PFSK-1 (cell line): Measurements from ENCODE around the gene MDGA2.

Source experiments
- FOXP2 ChIP-seq: optimal IDR thresholded peaks from 2 replicates; pipeline ENCODE3; 2011; ENCODE audit warnings: borderline replicate concordance, control low read depth, inconsistent platforms; ENCODE audit not compliant: insufficient read depth; ENCODE audit errors: extremely low read length, extremely low read depth
- POLR2AphosphoS5 ChIP-seq: IDR thresholded peaks from 2 replicates; pipeline ENCODE4 v1.6.1; 2012; ENCODE audit warnings: low read depth, mild to moderate bottlenecking, control low read depth, low read length, moderate library complexity
- SIN3A ChIP-seq: IDR thresholded peaks from 2 replicates; pipeline ENCODE4 v1.6.1; 2012; ENCODE audit warnings: mild to moderate bottlenecking, low read length, moderate library complexity, borderline replicate concordance; ENCODE audit not compliant: insufficient read depth
- TAF1 ChIP-seq: IDR thresholded peaks from 2 replicates; pipeline ENCODE4 v1.6.1; 2012; ENCODE audit warnings: low read length, control low read depth, borderline replicate concordance; ENCODE audit not compliant: insufficient read depth
- TF ChIP-seq, protein P1 (sequence below), 2 experiments: IDR thresholded peaks; 2 replicates each; pipeline versions ENCODE4 v1.6.1 to v1.8.0; 2011 to 2012; ENCODE audit warnings: low read depth in 2 of 2, low read length in 2 of 2, control low read depth in 1 of 2, inconsistent platforms in 1 of 2, mild to moderate bottlenecking in 1 of 2, moderate library complexity in 1 of 2; ENCODE audit not compliant: insufficient read depth in 1 of 2

Gene MDGA2

DNA sequence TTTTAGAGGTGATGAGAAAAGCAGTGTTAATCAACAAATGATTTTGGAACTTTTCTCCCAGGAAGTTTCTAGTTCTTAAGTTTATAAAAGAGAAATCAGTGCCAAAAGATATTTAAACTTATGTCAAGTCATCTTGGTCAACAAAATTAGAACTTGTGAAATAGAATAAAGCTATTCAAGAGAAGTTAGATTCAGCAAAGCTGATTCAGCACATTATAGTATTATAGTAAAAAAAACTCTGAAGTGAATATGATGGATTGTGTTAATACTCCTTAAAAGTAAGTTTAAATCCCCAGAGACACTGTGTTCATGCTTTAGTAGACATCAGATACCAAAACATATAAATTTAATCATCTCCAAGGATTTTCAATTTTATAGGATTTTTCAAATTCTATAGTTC is 813.7 kb downstream of the MDGA2 start:
- TF ChIP-seq POLR2AphosphoS5 = no peak
- no peak for TF ChIP-seq SIN3A
- no peak for TF ChIP-seq FOXP2
- TF ChIP-seq, protein P1, sequence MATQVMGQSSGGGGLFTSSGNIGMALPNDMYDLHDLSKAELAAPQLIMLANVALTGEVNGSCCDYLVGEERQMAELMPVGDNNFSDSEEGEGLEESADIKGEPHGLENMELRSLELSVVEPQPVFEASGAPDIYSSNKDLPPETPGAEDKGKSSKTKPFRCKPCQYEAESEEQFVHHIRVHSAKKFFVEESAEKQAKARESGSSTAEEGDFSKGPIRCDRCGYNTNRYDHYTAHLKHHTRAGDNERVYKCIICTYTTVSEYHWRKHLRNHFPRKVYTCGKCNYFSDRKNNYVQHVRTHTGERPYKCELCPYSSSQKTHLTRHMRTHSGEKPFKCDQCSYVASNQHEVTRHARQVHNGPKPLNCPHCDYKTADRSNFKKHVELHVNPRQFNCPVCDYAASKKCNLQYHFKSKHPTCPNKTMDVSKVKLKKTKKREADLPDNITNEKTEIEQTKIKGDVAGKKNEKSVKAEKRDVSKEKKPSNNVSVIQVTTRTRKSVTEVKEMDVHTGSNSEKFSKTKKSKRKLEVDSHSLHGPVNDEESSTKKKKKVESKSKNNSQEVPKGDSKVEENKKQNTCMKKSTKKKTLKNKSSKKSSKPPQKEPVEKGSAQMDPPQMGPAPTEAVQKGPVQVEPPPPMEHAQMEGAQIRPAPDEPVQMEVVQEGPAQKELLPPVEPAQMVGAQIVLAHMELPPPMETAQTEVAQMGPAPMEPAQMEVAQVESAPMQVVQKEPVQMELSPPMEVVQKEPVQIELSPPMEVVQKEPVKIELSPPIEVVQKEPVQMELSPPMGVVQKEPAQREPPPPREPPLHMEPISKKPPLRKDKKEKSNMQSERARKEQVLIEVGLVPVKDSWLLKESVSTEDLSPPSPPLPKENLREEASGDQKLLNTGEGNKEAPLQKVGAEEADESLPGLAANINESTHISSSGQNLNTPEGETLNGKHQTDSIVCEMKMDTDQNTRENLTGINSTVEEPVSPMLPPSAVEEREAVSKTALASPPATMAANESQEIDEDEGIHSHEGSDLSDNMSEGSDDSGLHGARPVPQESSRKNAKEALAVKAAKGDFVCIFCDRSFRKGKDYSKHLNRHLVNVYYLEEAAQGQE (IDR thresholded peaks at IDR 0.05; ENCODE audit: insufficient read depth in 1 of 2, low read depth in 2 of 2, low read length in 2 of 2) = no peak
- no peak for TF ChIP-seq TAF1

- TF ChIP-seq SIN3A = no peak
- no peak for TF ChIP-seq TAF1
- TF ChIP-seq, protein P1 (IDR thresholded peaks at IDR 0.05; ENCODE audit: insufficient read depth in 1 of 2, low read depth in 2 of 2, low read length in 2 of 2) = no peak
- TF ChIP-seq POLR2AphosphoS5 = no peak
- TF ChIP-seq FOXP2 = no peak
Observed at GRCh38 chr14:46840944-46841720, 834.3 kb downstream of the MDGA2 start.

DNA sequence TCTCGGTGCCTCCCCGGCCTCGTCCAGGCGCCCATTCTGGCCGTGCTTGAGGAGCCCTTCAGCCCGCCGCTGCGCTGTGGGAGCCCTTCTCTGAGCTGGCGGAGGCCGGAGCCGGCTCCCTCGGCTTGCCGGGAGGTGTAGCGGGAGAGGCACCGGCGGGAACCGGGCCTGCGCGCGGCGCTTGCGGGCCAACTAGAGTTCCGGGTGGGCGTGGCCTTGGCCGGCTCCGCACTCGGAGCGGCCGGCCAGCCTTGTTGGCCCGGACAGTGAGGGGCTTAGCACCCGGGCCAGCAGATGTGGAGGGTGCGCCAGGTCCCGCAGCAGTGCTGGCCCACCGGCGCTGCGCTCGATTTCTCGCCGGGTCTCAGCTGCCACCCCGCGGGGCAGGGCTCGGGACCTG is 855.1 kb downstream of the MDGA2 start:
- TF ChIP-seq POLR2AphosphoS5 = no peak
- TF ChIP-seq, protein P1 (IDR thresholded peaks at IDR 0.05; ENCODE audit: insufficient read depth in 1 of 2, low read depth in 2 of 2, low read length in 2 of 2) = no peak
- TF ChIP-seq SIN3A = no peak
- TF ChIP-seq TAF1 = no peak
- no peak for TF ChIP-seq FOXP2

- TF ChIP-seq POLR2AphosphoS5 (no peak), TAF1 (no peak), SIN3A (no peak), FOXP2 (no peak)
- TF ChIP-seq, protein P1 (IDR thresholded peaks at IDR 0.05; ENCODE audit: insufficient read depth in 1 of 2, low read depth in 2 of 2, low read length in 2 of 2) = no peak
Observed at GRCh38 chr14:46819117-46819516, 856.3 kb downstream of the MDGA2 start.

GRCh38 chr14:46818147-46818546 is 857.3 kb downstream of the MDGA2 start:
- TF ChIP-seq, protein P1 (IDR thresholded peaks at IDR 0.05; ENCODE audit: insufficient read depth in 1 of 2, low read depth in 2 of 2, low read length in 2 of 2) = no peak
- TF ChIP-seq TAF1 (no peak), POLR2AphosphoS5 (no peak), SIN3A (no peak), FOXP2 (no peak)
